NCI-H2171 (cell line): Measurements from ENCODE around the gene BAD.

Experiments
- DNase-seq: peaks from one replicate; lab custom pipeline; 2025; lab: John Stamatoyannopoulos, UW

BAD gene

GRCh38 chr11:64296236-64296635 lies 11.8 kb upstream of the BAD start:
- no peak for DNase-seq

- no peak for DNase-seq
These were observed 11.3 kb upstream of the BAD start for GRCh38 chr11:64295760-64296159.

GRCh38 chr11:64294774-64295173 lies 10.3 kb upstream of the BAD start:
- no peak for DNase-seq

GRCh38 chr11:64292460-64293254 lies 8.2 kb upstream of the BAD start:
- no peak for DNase-seq

- DNase-seq, result no peak
These were observed 7.4 kb upstream of the BAD start for GRCh38 chr11:64291752-64292459.

GRCh38 chr11:64291262-64291751 lies 6.8 kb upstream of the BAD start, which contains the start of gene KCNK4:
Gene KCNK4, plus strand, starts transcription at chr11:64291302. Its CDS starts 1,717 bp downstream, at chr11:64293019.
- no peak for DNase-seq

- no peak for DNase-seq
These were observed 6.1 kb upstream of the BAD start for GRCh38 chr11:64290352-64291261.

GRCh38 chr11:64289002-64289564 lies 4.6 kb upstream of the BAD start:
- no peak for DNase-seq

- no peak for DNase-seq
These were observed 3.9 kb upstream of the BAD start for GRCh38 chr11:64288353-64288750.

- no peak for DNase-seq
These were observed 3.3 kb upstream of the BAD start for GRCh38 chr11:64287676-64288352.

- no peak for DNase-seq
These were observed 2.3 kb upstream of the BAD start for GRCh38 chr11:64286801-64287159.

GRCh38 chr11:64285885-64286800 lies 1.7 kb upstream of the BAD start:
- peak; percentile 37 for DNase-seq

- peak; percentile 77 for DNase-seq
These were observed 758 bp upstream of the BAD start, which contains the start of gene GPR137 for GRCh38 chr11:64284962-64285884. Gene GPR137, plus strand, starts transcription at chr11:64285848. Its CDS starts 677 bp downstream, at chr11:64286525.

GRCh38 chr11:64283092-64283491 lies 1.4 kb downstream of the BAD start:
- no peak for DNase-seq

- DNase-seq, result no peak
These were observed 2.3 kb downstream of the BAD start for GRCh38 chr11:64281957-64282770.

- DNase-seq, result no peak
These were observed 5.8 kb downstream of the BAD start for GRCh38 chr11:64278576-64279190.

- DNase-seq, result no peak
These were observed 7.6 kb downstream of the BAD start for GRCh38 chr11:64276653-64277431.
